Stimulated activated CD8-positive, alpha-beta memory T cell treated with anti-CD3 and anti-CD28 coated beads, Interleukin-15, amount 100 ng/mL, for 24 hours (primary cell): ENCODE results near the gene NRXN2.
"Not testable (repeated sequence)": the region's sequence is repeated elsewhere in the genome, so short reads cannot be mapped to it uniquely, and the experiment has no call there.

Experiments
- DNase-seq: peaks from one replicate; pipeline ENCODE4 v3.0.0-alpha.2; 2020; ENCODE audit warnings: low read depth

The NRXN2 gene

DNA sequence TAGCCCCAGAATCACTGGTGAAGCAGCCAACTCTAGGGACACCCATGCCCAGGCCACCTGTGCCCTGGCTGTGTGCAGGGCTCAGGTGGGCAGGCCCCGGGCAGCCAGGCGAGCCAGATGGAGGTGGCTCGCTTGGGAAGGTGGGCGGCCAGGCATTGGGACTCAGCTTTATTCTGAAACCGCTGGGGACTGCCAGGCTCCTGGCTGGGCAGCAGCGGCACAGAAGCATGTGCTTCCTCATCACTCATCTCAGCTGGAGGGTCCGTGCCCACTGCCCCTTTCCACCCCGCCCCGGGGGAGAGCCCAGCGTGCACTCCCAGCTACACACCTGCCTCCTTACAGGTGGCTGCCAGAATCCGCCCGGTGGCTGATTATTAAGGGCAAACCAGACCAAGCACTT, 159.0 kb downstream of the NRXN2 start:
- no peak for DNase-seq

DNA sequence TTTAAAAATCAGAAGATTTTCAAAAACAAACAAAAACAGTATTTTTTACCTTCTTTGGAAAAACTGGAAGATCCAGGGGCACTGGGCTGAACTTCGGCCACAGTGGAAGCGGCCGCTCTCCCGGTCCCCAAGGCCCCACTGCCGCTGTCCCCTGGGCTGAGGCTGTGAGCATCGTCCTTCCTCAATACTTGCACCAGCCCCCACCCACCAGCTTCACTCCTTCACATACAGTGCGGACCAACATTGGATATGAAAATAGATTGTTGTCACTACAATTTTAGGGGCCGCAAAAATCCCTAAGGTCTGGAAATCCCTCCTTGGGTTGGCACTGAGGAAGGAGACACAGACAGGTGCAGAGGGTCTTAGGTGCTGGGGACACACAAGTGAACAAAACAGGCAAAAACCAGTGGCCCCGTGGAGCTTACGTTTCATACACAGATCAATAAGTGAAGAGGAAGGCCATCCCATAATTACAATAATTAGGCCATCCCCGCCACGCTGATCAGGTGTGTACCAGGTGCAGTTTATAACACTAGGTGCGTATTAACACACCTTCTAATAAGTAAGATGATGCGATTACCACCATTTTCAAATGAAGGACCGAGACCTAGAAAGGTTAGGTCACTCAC, 160.2 kb downstream of the NRXN2 start:
- no peak for DNase-seq

DNA sequence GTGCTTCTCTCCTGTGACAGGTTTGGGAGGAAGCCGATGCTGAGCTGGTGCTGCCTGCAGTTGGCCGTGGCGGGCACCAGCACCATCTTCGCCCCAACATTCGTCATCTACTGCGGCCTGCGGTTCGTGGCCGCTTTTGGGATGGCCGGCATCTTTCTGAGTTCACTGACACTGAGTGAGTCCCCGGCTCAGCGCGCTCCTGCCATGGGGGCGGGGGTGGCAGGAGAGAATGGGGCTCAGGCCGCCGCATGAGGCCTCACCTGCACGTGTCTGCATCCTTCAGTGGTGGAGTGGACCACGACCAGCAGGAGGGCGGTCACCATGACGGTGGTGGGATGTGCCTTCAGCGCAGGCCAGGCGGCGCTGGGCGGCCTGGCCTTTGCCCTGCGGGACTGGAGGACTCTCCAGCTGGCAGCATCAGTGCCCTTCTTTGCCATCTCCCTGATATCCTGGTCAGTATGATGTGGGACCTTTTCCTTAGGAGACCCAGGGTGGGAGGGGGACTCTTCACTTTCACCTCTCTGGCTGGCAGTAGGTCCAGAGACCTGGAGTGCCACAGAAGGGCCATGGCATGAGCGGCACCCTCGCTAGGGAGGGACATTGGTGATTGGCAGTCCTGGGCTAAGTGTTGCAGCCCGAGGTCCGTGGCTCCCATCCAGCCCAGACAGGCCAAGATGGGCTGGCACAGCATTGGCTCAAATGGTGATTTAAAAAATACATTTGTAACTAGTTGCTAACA, 160.8 kb downstream of the NRXN2 start:
- DNase-seq, result no peak

DNA sequence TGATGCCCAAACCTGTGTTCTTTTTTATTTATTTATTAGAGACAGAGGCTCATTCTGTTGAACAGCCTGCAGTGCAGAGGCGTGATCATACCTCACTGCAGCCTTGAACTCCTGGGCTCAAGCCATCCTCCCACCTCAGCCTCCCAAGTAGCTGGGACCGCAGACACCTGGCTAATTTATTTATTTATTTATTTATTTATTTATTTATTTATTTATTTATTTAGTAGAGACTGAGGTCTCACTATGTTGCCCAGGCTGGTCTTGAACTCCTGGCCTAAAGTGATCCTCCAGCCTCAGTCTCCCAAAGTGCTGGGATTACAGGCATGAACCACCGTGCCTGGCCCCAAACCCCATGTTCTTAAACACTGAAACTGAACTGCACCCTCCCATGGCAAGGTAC, 161.6 kb downstream of the NRXN2 start:
- not testable (repeated sequence) for DNase-seq

DNA sequence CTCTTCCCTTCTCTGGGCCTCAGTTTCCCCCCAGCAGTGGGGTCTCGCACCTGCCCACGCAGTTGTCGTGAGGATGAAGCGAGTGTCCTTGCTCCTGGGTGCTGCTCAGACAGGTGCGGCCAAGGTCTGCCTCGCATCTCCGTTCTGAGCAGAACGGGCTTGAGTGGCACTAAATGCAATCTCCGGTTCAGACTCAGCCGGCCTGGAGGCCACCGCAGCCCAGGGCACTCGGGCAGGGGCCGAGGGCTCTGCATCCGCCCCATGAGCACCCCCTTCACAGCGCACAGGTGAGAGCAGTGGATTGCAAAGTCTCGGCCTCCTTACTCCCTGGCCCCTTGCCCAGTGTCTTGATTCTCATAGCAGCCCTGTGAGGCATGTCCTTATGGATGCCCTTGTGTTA, 162.1 kb downstream of the NRXN2 start:
- no peak for DNase-seq

DNA sequence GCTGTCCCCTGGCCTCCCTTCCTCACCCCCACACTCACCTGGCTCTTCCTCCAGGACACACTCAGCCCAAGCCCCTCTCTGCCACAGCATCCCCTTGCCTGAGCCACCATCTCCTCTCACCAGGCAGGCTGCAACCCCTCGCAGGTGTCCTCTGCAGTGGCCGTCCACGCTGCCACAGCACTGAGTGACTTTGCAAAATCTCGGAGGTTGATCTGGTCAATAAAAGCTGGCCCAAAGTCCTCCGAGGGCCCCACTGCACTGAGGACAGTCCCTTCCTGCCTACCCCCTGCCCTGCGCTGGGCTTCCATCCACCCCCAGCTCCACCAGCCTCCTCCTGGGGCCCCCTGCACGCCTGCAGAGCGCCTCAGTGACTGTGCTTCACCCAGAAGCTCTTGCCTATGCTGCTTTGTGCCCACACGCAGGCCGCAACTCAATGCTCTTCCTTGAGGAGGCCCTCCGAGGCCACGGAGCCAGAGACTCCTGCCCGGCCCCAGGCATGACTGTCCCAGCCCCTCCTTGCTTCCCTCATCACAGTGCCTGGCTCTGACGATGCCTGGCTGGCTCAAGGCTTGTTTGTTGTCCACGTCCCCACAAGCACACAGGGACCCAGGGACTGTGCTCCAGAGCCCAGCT, 162.7 kb downstream of the NRXN2 start:
- DNase-seq, result no peak

DNA sequence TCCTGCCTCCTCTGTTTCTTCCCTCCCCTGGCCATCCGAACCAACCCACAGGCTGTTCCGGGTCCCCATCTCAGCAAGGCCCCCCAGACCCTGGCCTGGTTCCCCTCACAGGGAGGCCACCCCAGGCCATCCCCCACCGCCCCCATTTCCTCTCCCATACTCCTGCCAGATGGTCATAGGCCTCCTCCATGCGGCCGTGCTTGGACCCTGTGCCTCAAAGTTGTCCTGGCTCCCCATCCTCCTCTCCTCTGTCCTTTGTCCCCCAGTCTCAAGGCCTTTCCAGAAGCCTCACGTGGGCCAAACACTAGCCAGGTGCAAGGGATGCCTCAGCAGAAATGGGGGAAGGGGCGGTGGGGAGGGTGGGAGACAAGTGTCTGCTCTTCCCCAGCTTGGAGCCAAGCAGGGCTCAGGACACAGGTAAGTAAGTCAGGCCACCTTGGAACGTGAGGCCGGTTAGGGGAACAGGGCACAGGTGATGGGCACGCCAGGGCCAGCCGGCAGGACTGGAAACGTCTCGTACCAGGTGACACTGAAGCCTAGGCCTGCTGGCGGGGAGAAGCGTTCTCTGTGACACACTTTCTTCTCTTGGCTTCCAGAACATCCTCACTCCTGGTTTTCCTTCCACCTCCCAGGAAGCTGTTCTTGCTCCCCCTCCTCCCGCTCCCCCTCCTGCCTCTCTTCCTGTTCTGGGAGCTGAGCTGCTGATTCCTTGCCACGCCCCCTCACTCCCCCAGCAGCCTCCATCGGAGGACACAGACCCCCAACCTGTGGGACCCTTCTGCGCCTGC, 163.5 kb downstream of the NRXN2 start:
- no peak for DNase-seq

DNA sequence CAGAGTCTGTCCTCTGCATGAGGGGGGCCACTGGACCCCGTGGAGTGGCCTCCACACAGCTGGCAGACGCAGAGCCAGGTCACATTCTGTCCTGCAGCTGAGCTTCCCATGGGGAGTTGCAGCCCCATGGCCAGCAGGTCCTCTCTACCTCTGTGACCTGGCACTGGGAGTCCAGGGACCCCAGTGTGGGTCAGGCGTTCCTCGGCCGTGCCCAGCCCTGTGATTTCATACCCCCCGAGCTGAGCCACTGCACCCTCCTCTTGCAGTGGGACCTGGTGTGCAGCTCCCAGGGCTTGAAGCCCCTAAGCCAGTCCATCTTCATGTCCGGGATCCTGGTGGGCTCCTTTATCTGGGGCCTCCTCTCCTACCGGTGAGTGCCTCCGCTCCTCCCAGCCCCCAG, 164.1 kb downstream of the NRXN2 start:
- DNase-seq, result no peak

DNA sequence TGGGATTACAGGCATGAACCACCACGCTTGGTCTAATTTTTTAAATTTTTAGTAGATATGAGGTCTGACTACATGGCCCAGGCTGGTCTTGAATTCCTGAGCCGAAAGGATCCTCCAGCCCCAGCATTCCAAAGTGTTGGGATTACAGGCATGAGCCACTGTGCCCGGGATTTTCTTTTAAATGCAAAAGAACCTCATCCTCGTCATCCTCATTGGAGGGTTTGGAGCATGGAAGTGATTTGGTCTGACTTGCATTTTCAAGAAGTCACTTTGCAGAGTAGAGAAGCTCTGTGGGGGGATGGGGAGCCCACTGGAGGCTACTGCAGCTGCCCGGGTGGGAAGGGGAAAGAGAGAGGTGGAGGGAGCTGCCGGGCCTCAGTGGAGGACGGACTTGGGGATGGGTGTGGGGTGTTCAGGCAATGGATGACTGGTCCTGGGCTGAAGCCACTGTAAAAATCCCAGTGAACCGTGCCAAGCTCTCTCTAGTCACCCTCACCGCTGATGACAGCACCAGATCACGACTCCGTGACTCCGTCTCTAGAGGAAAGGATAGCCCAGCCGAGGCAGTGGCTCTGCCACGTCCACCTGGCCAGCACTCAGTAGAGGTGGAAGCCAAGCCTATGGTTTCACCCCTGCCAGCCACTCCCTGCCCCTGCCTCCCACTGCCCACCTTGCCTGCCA, 164.8 kb downstream of the NRXN2 start:
- no peak for DNase-seq

DNA sequence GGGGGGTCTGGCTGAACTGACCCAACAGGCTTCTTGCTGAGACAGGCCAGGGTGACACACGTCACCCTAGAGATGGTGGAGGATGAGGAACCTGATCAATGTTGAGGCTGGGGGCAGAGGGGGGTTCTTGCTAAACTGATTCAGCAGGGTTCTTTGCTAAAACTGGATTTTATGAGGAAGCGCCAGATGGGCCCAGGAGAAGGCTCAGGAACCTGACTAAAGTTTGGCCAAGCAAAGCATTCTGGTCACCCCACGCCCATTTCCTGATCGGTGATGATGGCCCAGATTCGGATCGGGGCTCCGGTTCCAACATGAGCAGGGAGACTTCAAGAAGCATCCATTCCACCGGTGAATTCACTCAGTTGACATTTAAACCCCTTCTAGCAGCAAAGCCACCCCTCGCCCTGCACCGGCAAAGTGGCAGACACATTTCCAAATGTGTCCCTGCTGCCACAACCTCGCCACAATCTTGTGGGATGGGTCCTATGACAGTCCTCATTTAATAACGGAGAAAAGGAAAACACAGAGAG, 166.2 kb downstream of the NRXN2 start:
- no peak for DNase-seq
